Activated CD4-positive, alpha-beta memory T cell treated with anti-CD3 and anti-CD28 coated beads for 36 hours (primary cell): ENCODE data around the gene NDUFAF3. TPM values are rescaled to one million over a fixed set of nuclear protein-coding genes. Genes with fewer than 3 reads are reported as not detected.

Experiments used
- microRNA-seq: library from miRNA; unstranded; fragments of <30 nt; microRNA quantifications from one replicate; pipeline ENCODE4 v1.2.0, GENCODE V29; 2022; ENCODE audit warnings: borderline number of aligned reads, borderline microRNAs expressed, borderline replicate concordance
- total RNA-seq, 2 experiments: library from RNA; stranded (reverse); gene quantifications; one replicate each; pipeline ENCODE4 v1.2.3, GENCODE V29; 2021

NDUFAF3 gene
- total RNA-seq, 2 experiments from 2014 or later: 101 to 106 TPM

Small RNAs within 50 kb of the gene (microRNA-seq; reads per million reads assigned to microRNA genes)
- gene MIR191: 10,841 reads per million, percentile 96 among the genes with 10 or more reads in this experiment
- 4,973 reads per million, percentile 94 among the genes with 10 or more reads in this experiment for gene MIR425

Other genes with a start within 250 kb of the NDUFAF3 start
- gene PRKAR2A, start 174.2 kb upstream of the NDUFAF3 start, total RNA-seq: 10 to 100 TPM; 30.4 to 32.7 TPM
- 10 to 100 TPM; 16.7 to 18.2 TPM for gene SLC25A20, start 123.2 kb upstream of the NDUFAF3 start, total RNA-seq
- gene ARIH2, start 103.3 kb upstream of the NDUFAF3 start, total RNA-seq: 100 to 1,000 TPM; 109 to 130 TPM
- 10 to 100 TPM; 32.7 to 32.8 TPM for gene P4HTM, start 31.9 kb upstream of the NDUFAF3 start, total RNA-seq
- 100 to 1,000 TPM; 139 to 144 TPM for gene WDR6, start 14.7 kb upstream of the NDUFAF3 start, total RNA-seq
- gene DALRD3, start 3.5 kb upstream of the NDUFAF3 start, total RNA-seq: 10 to 100 TPM; 26.2 to 26.5 TPM
- 100 to 1,000 TPM; 430 to 454 TPM for gene IMPDH2, start 7.3 kb downstream of the NDUFAF3 start, total RNA-seq
- gene QRICH1, start 72.0 kb downstream of the NDUFAF3 start, total RNA-seq: 100 to 1,000 TPM; 124 to 128 TPM
- gene QARS1, start 82.6 kb downstream of the NDUFAF3 start, total RNA-seq: 100 to 1,000 TPM; 249 to 286 TPM
- 10 to 100 TPM; 44.1 to 45.3 TPM for gene USP19, start 98.7 kb downstream of the NDUFAF3 start, total RNA-seq
- not detected for gene LAMB2, start 110.9 kb downstream of the NDUFAF3 start, total RNA-seq
- 10 to 100 TPM; 18.8 to 19.7 TPM for gene CCDC71, start 144.2 kb downstream of the NDUFAF3 start, total RNA-seq
- gene KLHDC8B, start 149.5 kb downstream of the NDUFAF3 start, total RNA-seq: 1 to 10 TPM; 1.8 to 2.9 TPM